OCI-LY3 (cell line): ENCODE data around the gene CFHR5.

Experiments
- H2AFZ ChIP-seq: fragments of 200-600, 300-600 bp; shearing (Covaris generic); 2 replicates; pipeline ENCODE4 v1.6.0; 2014; ENCODE audit warnings: antibody characterized with exemption, low read depth, low read length
- H3K27ac ChIP-seq: fragments of 200-600, 300-600 bp; sonication (generic); 2 replicates; pipeline ENCODE4 v1.5.1; 2014; ENCODE audit warnings: mild to moderate bottlenecking, low read length, moderate library complexity, mixed read lengths
- H3K27me3 ChIP-seq: fragments of 200-600, 300-600 bp; sonication (generic); 2 replicates; pipeline ENCODE4 v1.6.1; 2014; ENCODE audit warnings: low read depth, low read length, mixed read lengths
- H3K36me3 ChIP-seq: fragments of 200-600, 300-600 bp; sonication (generic); replicated peaks from 2 replicates; pipeline ENCODE3; 2014; ENCODE audit warnings: low read depth, low read length, mixed read lengths
- H3K4me1 ChIP-seq: fragments of 300-600, 200-600 bp; sonication (generic); 2 replicates; pipeline ENCODE4 v1.6.1; 2014; ENCODE audit warnings: low read length, mixed read lengths
- H3K4me2 ChIP-seq: fragments of 200-600, 300-600 bp; sonication (generic); 2 replicates; pipeline ENCODE4 v1.6.1; 2014; ENCODE audit warnings: low read length, mixed read lengths
- H3K4me3 ChIP-seq: fragments of 300-600, 200-600 bp; sonication (generic); 2 replicates; pipeline ENCODE4 v1.5.1; 2014; ENCODE audit warnings: antibody characterized with exemption, mild to moderate bottlenecking, low read length, moderate library complexity
- H3K79me2 ChIP-seq: fragments of 300-600, 200-600 bp; shearing (Covaris generic); 2 replicates; pipeline ENCODE4 v1.6.1; 2014; ENCODE audit warnings: mild to moderate bottlenecking, low read length, mixed read lengths
- H3K9ac ChIP-seq: fragments of 300-600, 200-600 bp; shearing (Covaris generic); 2 replicates; pipeline ENCODE4 v1.6.0; 2014; ENCODE audit warnings: mild to moderate bottlenecking, low read length, moderate library complexity
- H3K9me3 ChIP-seq: fragments of 200-600, 300-600 bp; shearing (Covaris generic); 2 replicates; pipeline ENCODE4 v1.6.1; 2014; ENCODE audit warnings: low read length, mixed read lengths; ENCODE audit not compliant: insufficient read depth
- H4K20me1 ChIP-seq: fragments of 200-600, 300-600 bp; sonication (generic); 2 replicates; pipeline ENCODE4 v1.6.1; 2016; ENCODE audit warnings: low read length, mixed read lengths; ENCODE audit not compliant: insufficient read depth
- CTCF ChIP-seq: fragments of 200-600, 300-600 bp; sonication (generic); IDR thresholded peaks from 2 replicates; pipeline ENCODE4 v1.5.1; 2014; ENCODE audit warnings: antibody characterized with exemption, low read length, low read depth
- EZH2phosphoT487 ChIP-seq: fragments of 200-600 bp; shearing (Covaris generic); IDR thresholded peaks from 2 replicates; pipeline ENCODE4 v1.6.1; 2018; ENCODE audit warnings: antibody characterized with exemption, mixed run types, low read depth

The CFHR5 gene

GRCh38 chr1:196951711-196952394 is 25.5 kb upstream of the CFHR5 start:
- Histone ChIP-seq H3K79me2 (no peaks in the 10 kb centered on the region), H3K36me3 (no peaks in the 10 kb centered on the region), H3K4me1 (peaks cover 16% of the 10 kb centered on the region), H4K20me1 (no peaks in the 10 kb centered on the region), H3K4me2 (peak overlapping the region; percentile 53), H3K9me3 (no peaks in the 10 kb centered on the region), H2AFZ (peak overlapping the region; percentile 90), H3K4me3 (no peak overlapping the region), H3K27me3 (no peaks in the 10 kb centered on the region), H3K9ac (no peak overlapping the region; the same call in 1 of the 2 replicates), H3K27ac (peak overlapping the region; percentile 47)
- TF ChIP-seq EZH2phosphoT487 (no peak), CTCF (no peak)

- no peak for TF ChIP-seq EZH2phosphoT487
- Histone ChIP-seq H2AFZ (no peak overlapping the region), H3K4me3 (no peak overlapping the region)
Measured at GRCh38 chr1:196954778-196955177, 22.6 kb upstream of the CFHR5 start.

GRCh38 chr1:196955926-196956325 is 21.4 kb upstream of the CFHR5 start:
- Histone ChIP-seq H3K4me2 (no peak overlapping the region), H2AFZ (no peak overlapping the region), H3K27ac (no peak overlapping the region), H3K4me3 (no peak overlapping the region), H3K9me3 (no peaks in the 10 kb centered on the region), H3K27me3 (no peaks in the 10 kb centered on the region), H3K79me2 (no peaks in the 10 kb centered on the region), H3K4me1 (peaks cover 16% of the 10 kb centered on the region), H3K36me3 (no peaks in the 10 kb centered on the region), H4K20me1 (no peaks in the 10 kb centered on the region), H3K9ac (no peak overlapping the region)
- TF ChIP-seq CTCF (no peak), EZH2phosphoT487 (no peak)

More at GRCh38 chr1:196954778-196955177, 22.6 kb upstream of the CFHR5 start:
- no peak overlapping the region for H3K27ac ChIP-seq
- no peaks in the 10 kb centered on the region for H3K9me3 ChIP-seq
- H3K4me2 ChIP-seq = no peak overlapping the region
- H3K9ac ChIP-seq = no peak overlapping the region
- H3K4me1 ChIP-seq = peaks cover 16% of the 10 kb centered on the region
- no peaks in the 10 kb centered on the region for H3K79me2 ChIP-seq
- H4K20me1 ChIP-seq = no peaks in the 10 kb centered on the region
- H3K36me3 ChIP-seq = no peaks in the 10 kb centered on the region
- H3K27me3 ChIP-seq = no peaks in the 10 kb centered on the region

- Histone ChIP-seq H3K9ac (no peak overlapping the region), H3K4me2 (no peak overlapping the region), H3K27ac (no peak overlapping the region), H3K36me3 (no peaks in the 10 kb centered on the region), H3K79me2 (no peaks in the 10 kb centered on the region), H2AFZ (no peak overlapping the region), H3K4me3 (no peak overlapping the region), H3K27me3 (no peaks in the 10 kb centered on the region), H3K9me3 (no peaks in the 10 kb centered on the region), H3K4me1 (no peaks in the 10 kb centered on the region), H4K20me1 (no peaks in the 10 kb centered on the region)
- no peak for TF ChIP-seq EZH2phosphoT487
- no peak for TF ChIP-seq CTCF
Measured at GRCh38 chr1:196960854-196961253, 16.5 kb upstream of the CFHR5 start.

GRCh38 chr1:196970182-196970581 is 7.2 kb upstream of the CFHR5 start:
- Histone ChIP-seq H2AFZ (no peak overlapping the region), H3K4me1 (no peaks in the 10 kb centered on the region), H3K36me3 (no peaks in the 10 kb centered on the region), H3K9ac (no peak overlapping the region), H3K27ac (no peak overlapping the region), H3K4me3 (no peak overlapping the region), H4K20me1 (no peaks in the 10 kb centered on the region), H3K9me3 (no peaks in the 10 kb centered on the region), H3K27me3 (no peaks in the 10 kb centered on the region), H3K4me2 (no peak overlapping the region), H3K79me2 (no peaks in the 10 kb centered on the region)
- TF ChIP-seq EZH2phosphoT487 (no peak), CTCF (no peak)
